Globus pallidus (tissue), 1 donor: ENCODE data around the gene LITAFD.
"Not testable (repeated sequence)": the region's sequence is repeated elsewhere in the genome, so short reads cannot be mapped to it uniquely, and the experiment has no call there.

Experiments used
- DNase-seq: peaks from one replicate; pipeline ENCODE4 v3.0.0-alpha.2; 2015; ENCODE audit warnings: low spot score

The LITAFD gene

GRCh38 chr16:8882041-8882617 is at the start of gene LITAFD:
Gene LITAFD, plus strand, starts transcription at chr16:8882351. Its CDS starts 2,005 bp downstream, at chr16:8884356.
- DNase-seq = no peak

- DNase-seq = no peak
These were observed 49.4 kb upstream of the LITAFD start for GRCh38 chr16:8832717-8833105.

- not testable (repeated sequence) for DNase-seq
These were observed 45.4 kb upstream of the LITAFD start for GRCh38 chr16:8836797-8837196.

- DNase-seq = not testable (repeated sequence)
These were observed 44.6 kb upstream of the LITAFD start for GRCh38 chr16:8837594-8837993.

GRCh38 chr16:8842016-8842415 is 40.1 kb upstream of the LITAFD start:
- not testable (repeated sequence) for DNase-seq

GRCh38 chr16:8843296-8843695 is 38.9 kb upstream of the LITAFD start:
- DNase-seq = not testable (repeated sequence)

- no peak for DNase-seq
These were observed 36.4 kb upstream of the LITAFD start for GRCh38 chr16:8845699-8846298.

- no peak for DNase-seq
These were observed 35.7 kb upstream of the LITAFD start for GRCh38 chr16:8846401-8846932.

GRCh38 chr16:8847145-8847544 is 35.0 kb upstream of the LITAFD start:
- no peak for DNase-seq

GRCh38 chr16:8847623-8848022 is 34.5 kb upstream of the LITAFD start:
- DNase-seq = no peak

- no peak for DNase-seq
These were observed 33.8 kb upstream of the LITAFD start for GRCh38 chr16:8848231-8848938.

GRCh38 chr16:8848939-8849391 is 33.2 kb upstream of the LITAFD start:
- DNase-seq = no peak

- DNase-seq = no peak
These were observed 32.6 kb upstream of the LITAFD start for GRCh38 chr16:8849411-8850011.

- no peak for DNase-seq
These were observed 31.8 kb upstream of the LITAFD start for GRCh38 chr16:8850279-8850885.

GRCh38 chr16:8851761-8852403 is 30.3 kb upstream of the LITAFD start:
- no peak for DNase-seq

- DNase-seq = no peak
These were observed 29.6 kb upstream of the LITAFD start for GRCh38 chr16:8852534-8852933.

GRCh38 chr16:8853150-8853549 is 29.0 kb upstream of the LITAFD start:
- DNase-seq = no peak

- DNase-seq = no peak
These were observed 28.5 kb upstream of the LITAFD start for GRCh38 chr16:8853611-8854010.

- DNase-seq = no peak
These were observed 27.7 kb upstream of the LITAFD start for GRCh38 chr16:8854298-8854948.

- no peak for DNase-seq
These were observed 26.9 kb upstream of the LITAFD start for GRCh38 chr16:8855051-8855786.
